Psoas muscle (tissue), 8 donors: ENCODE results near the gene VAC14. TPM values are rescaled to one million over a fixed set of nuclear protein-coding genes. Genes with fewer than 3 reads are reported as not detected.

ENCODE experiments used
- ATAC-seq, 4 donors: fragments of 200-7000 bp; cut with Tn5 transposase; one replicate each; pipeline ENCODE4 v1.9.1; 2020; ENCODE audit warnings: moderate library complexity in 3 of 4, mild to moderate bottlenecking in 2 of 4
- DNase-seq, 2 donors: peaks; one replicate each; pipeline ENCODE4 v3.0.0-alpha.2; 2020
- H3K27ac ChIP-seq: fragments of 200-600 bp; one replicate; pipeline ENCODE4 v1.8.0; 2022
- H3K27me3 ChIP-seq, 3 donors: fragments of 200-600 bp in 1 of 3; one replicate each; pipeline versions ENCODE4 v1.6.1 to v1.8.0; 2013 to 2022; ENCODE audit warnings: low read length in 2 of 3, mild to moderate bottlenecking in 2 of 3, moderate library complexity in 1 of 3; ENCODE audit not compliant: insufficient read depth in 3 of 3
- H3K36me3 ChIP-seq, 2 donors: fragments of 200-600 bp in 1 of 2; one replicate each; pipeline versions ENCODE4 v1.6.1 to v1.8.0; 2013 to 2022; ENCODE audit warnings: low read depth in 1 of 2, mild to moderate bottlenecking in 1 of 2, moderate library complexity in 1 of 2; ENCODE audit not compliant: insufficient read depth in 1 of 2
- H3K4me1 ChIP-seq: fragments of 200-600 bp; one replicate; pipeline ENCODE4 v1.8.0; 2022
- H3K4me3 ChIP-seq: fragments of 200-600 bp; one replicate; pipeline ENCODE4 v1.8.0; 2022; ENCODE audit warnings: mild to moderate bottlenecking
- H3K9me3 ChIP-seq: fragments of 200-600 bp; one replicate; pipeline ENCODE4 v1.8.0; 2022
- CTCF ChIP-seq: fragments of 200-600 bp; IDR thresholded peaks from one replicate; pipeline ENCODE4 v1.8.0; 2022; ENCODE audit warnings: antibody characterized with exemption
- WGBS, 3 donors: extraction: QIAGEN DNeasy Blood & Tissue Kit; methylation state at CpG; one replicate each; pipeline versions ENCODE4 v1.1.6 to v1.1.7; 2013; 5-methylcytosine and 5-hydroxymethylcytosine counted together
- intact Hi-C, 2 donors: fragments of 100-400 bp; cut with DNase I; formaldehyde crosslinking; loops; one replicate each; pipeline versions ENCODE4 v1.11.0 to v1.14.2; 2022
- polyA plus RNA-seq, 3 donors: library from polyadenylated mRNA; stranded (reverse); fragments of 200-250 nt; gene quantifications; one replicate each; pipeline ENCODE4 v1.2.3, GENCODE V29; 2013
- total RNA-seq, 4 donors: library from RNA; stranded (reverse); fragmentation: NEBNext Ultra II Directional in 2 of 4; extraction: Animal tissue kit (Norgen Biotek cat#: 25700) in 2 of 4; gene quantifications; one replicate each; pipeline versions ENCODE4 v1.2.1 to v1.2.4, GENCODE V29; 2021 to 2023
- donor health status: healthy with polysubstance abuse.
- donor health status: DM: no; HTN: no; CAD: no; lungs with moderate emphysema.
- donor health status: Bipolar disorder and iron deficiency.
- donor health status: healthy.
- donor health status: DM: yes; HTN: yes; CAD: no.
- donor health status: DM: no; HTN: no; CAD: no.
- donor health status: DM: no; HTN: no; CAD: no.
- donor health status: DM: yes; HTN: yes; CAD: no.

The VAC14 gene
- total and polyA plus RNA-seq, 7 donors, result 19.9 to 24.3 (median 23.0) TPM

GRCh38 chr16:70653406-70653805, 147.6 kb downstream of the VAC14 start:
- DNase-seq (no peak), ATAC-seq (peak in 3 of 4 donors; percentile 5 to 35 (median 6))
- H3K4me1 ChIP-seq, result peaks cover 6% of the 10 kb centered on the region
- no peaks in the 10 kb centered on the region for H3K9me3 ChIP-seq
- no peaks in the 10 kb centered on the region for H3K27me3 ChIP-seq
- no peak for TF ChIP-seq CTCF
- no peak overlapping the region for H3K4me3 ChIP-seq
- no peak overlapping the region for H3K27ac ChIP-seq
- H3K36me3 ChIP-seq, result no peaks in the 10 kb centered on the region
- 87 to 88% (median 88%) methylated on average over 4 of the region's 4 CpGs for WGBS, 3 donors
- intact Hi-C loops, result loop anchor here (5.0 to 10.0 kb wide), 4 partner anchors 121 to 321 kb away; no protein-coding TSS in a partner anchor

GRCh38 chr16:70652322-70652721, 148.6 kb downstream of the VAC14 start:
- no peaks in the 10 kb centered on the region for H3K9me3 ChIP-seq
- intact Hi-C loops, result loop anchor here (5.0 to 10.0 kb wide), 4 partner anchors 120 to 320 kb away; no protein-coding TSS in a partner anchor
- TF ChIP-seq CTCF, result no peak
- no peak overlapping the region for H3K4me3 ChIP-seq
- H3K4me1 ChIP-seq, result peaks cover 6% of the 10 kb centered on the region
- H3K36me3 ChIP-seq, result no peaks in the 10 kb centered on the region
- ATAC-seq (no peak), DNase-seq (no peak)
- H3K27me3 ChIP-seq, result no peaks in the 10 kb centered on the region
- H3K27ac ChIP-seq, result no peak overlapping the region
- WGBS, 3 donors, result 78 to 84% (median 82%) methylated on average over 2 of the region's 2 CpGs

- Histone ChIP-seq H3K4me1 (peaks cover 10% of the 10 kb centered on the region), H3K27me3 (no peaks in the 10 kb centered on the region), H3K9me3 (no peaks in the 10 kb centered on the region), H3K27ac (no peak overlapping the region), H3K4me3 (no peak overlapping the region), H3K36me3 (no peaks in the 10 kb centered on the region)
- intact Hi-C loops, result loop anchor here (5.0 to 10.0 kb wide), 4 partner anchors 119 to 319 kb away; no protein-coding TSS in a partner anchor
- WGBS, 3 donors, result 91 to 93% (median 93%) methylated on average over 3 of the region's 3 CpGs
- TF ChIP-seq CTCF, result no peak
- DNase-seq (no peak), ATAC-seq (no peak)
Observed at GRCh38 chr16:70651524-70651923, 149.4 kb downstream of the VAC14 start.

- ATAC-seq (no peak), DNase-seq (no peak)
- Histone ChIP-seq H3K27ac (no peak overlapping the region), H3K4me3 (no peak overlapping the region), H3K27me3 (no peaks in the 10 kb centered on the region), H3K36me3 (no peaks in the 10 kb centered on the region), H3K4me1 (peaks cover 19% of the 10 kb centered on the region), H3K9me3 (no peaks in the 10 kb centered on the region)
- 61 to 66% (median 65%) methylated on average over 4 of the region's 4 CpGs for WGBS, 3 donors
- TF ChIP-seq CTCF, result no peak
- intact Hi-C loops, result loop anchor here (5.0 to 10.0 kb wide), 4 partner anchors 118 to 318 kb away; no protein-coding TSS in a partner anchor
Observed at GRCh38 chr16:70650216-70650615, 150.7 kb downstream of the VAC14 start.

- TF ChIP-seq CTCF, result no peak
- DNase-seq, result no peak
- Histone ChIP-seq H3K4me3 (no peak overlapping the region), H3K9me3 (no peaks in the 10 kb centered on the region), H3K36me3 (no peaks in the 10 kb centered on the region), H3K27ac (no peak overlapping the region), H3K27me3 (no peaks in the 10 kb centered on the region), H3K4me1 (peaks cover 19% of the 10 kb centered on the region)
- WGBS, 3 donors, result 88 to 91% (median 89%) methylated on average over 7 of the region's 7 CpGs
- no peak for ATAC-seq
- intact Hi-C loops, result loop anchor here in 1 of 2 donors (5.0 kb wide), 2 partner anchors 77 to 257 kb away; no protein-coding TSS in a partner anchor
Observed at GRCh38 chr16:70649300-70649699, 151.7 kb downstream of the VAC14 start.
